ENCODE measurements around the gene TRAF1. TPM values are rescaled to one million over a fixed set of nuclear protein-coding genes. Genes with fewer than 3 reads are reported as not detected.

TRAF1 gene
- total and polyA plus RNA-seq, 2 of the 13 experiments (the other 11 are each of a cell fraction or from before 2014, with no cell fraction given), result 0.44 to 1.0 TPM

GRCh38 chr9:120900824-120901223 lies 25.8 kb downstream of the TRAF1 start:
- H3K36me3 ChIP-seq (replicated peaks in 1 of 2; ENCODE audit: control insufficient read depth in 1 of 2, insufficient read depth in 2 of 2, low read length in 2 of 2), result no peaks in the 10 kb centered on the region
- TF ChIP-seq ZFP1 (CRISPR knock-in tag; IDR thresholded peaks at IDR 0.05) (no peak), IRF9 (CRISPR knock-in tag; IDR thresholded peaks at IDR 0.05; ENCODE audit: borderline replicate concordance) (no peak), SMAD3 (CRISPR knock-in tag; IDR thresholded peaks at IDR 0.05) (no peak), FOSL1 (CRISPR knock-in tag; IDR thresholded peaks at IDR 0.05; ENCODE audit: borderline replicate concordance) (no peak)
- FAIRE-seq (no peak), ATAC-seq (no peak), DNase-seq (ENCODE audit: low spot score) (no peak)
- no TSS peak for BruUV-seq (replicated peaks)
- H3K4me2 ChIP-seq (ENCODE audit: low read depth, low read length), result no peak overlapping the region
- intact Hi-C loops (cut with micrococcal nuclease; ENCODE audit: unreplicated experiment), result no loop called here
- H3K4me1 ChIP-seq (ENCODE audit: insufficient read depth, low read length), result peaks cover 6% of the 10 kb centered on the region
- no peak overlapping the region for H3K27ac ChIP-seq (ENCODE audit: extremely low read length, insufficient read depth, low read length)
- in situ Hi-C loops (cut with HindIII; ENCODE audit: extremely low pct_ligation_motif_present, low pct_unique_long_range_greater_than_20kb), result no loop called here
- H3K27me3 ChIP-seq (ENCODE audit: control insufficient read depth in 1 of 2, insufficient read depth in 2 of 2, low read length in 2 of 2), result peaks cover 0 to 18% of the 10 kb centered on the region in 2 experiments; a peak in 2 of 5 replicates
- no peaks in the 10 kb centered on the region for H4K20me1 ChIP-seq (ENCODE audit: insufficient read depth, low read length)
- 39% methylated on average over 3 of the region's 3 CpGs for WGBS (ENCODE audit: low lambda C conversion rate)
- ChIA-PET CTCF (ENCODE audit: low intra/inter-chr PET ratio, low total read pairs) (no interaction called here), POLR2A (no interaction called here)
- H3K9me3 ChIP-seq (ENCODE audit: low read length), result no peaks in the 10 kb centered on the region
- H3K79me2 ChIP-seq (ENCODE audit: insufficient read depth, low read length), result no peaks in the 10 kb centered on the region
- no peak overlapping the region for H2AFZ ChIP-seq (ENCODE audit: low read length)
- H3K9ac ChIP-seq (ENCODE audit: insufficient read depth, low read depth, low read length), result no peak overlapping the region
- H3K4me3 ChIP-seq (replicated peaks in 1 of 3; ENCODE audit: insufficient read depth in 1 of 3, low read depth in 2 of 3, low read length in 3 of 3), result no peak overlapping the region

- Histone ChIP-seq H3K9ac (ENCODE audit: insufficient read depth, low read depth, low read length) (no peak overlapping the region), H3K9me3 (ENCODE audit: low read length) (no peaks in the 10 kb centered on the region), H3K4me1 (ENCODE audit: insufficient read depth, low read length) (peaks cover 6% of the 10 kb centered on the region), H3K79me2 (ENCODE audit: insufficient read depth, low read length) (no peaks in the 10 kb centered on the region), H3K27ac (ENCODE audit: extremely low read length, insufficient read depth, low read length) (no peak overlapping the region), H3K4me3 (replicated peaks in 1 of 3; ENCODE audit: insufficient read depth in 1 of 3, low read depth in 2 of 3, low read length in 3 of 3) (no peak overlapping the region), H2AFZ (ENCODE audit: low read length) (no peak overlapping the region), H4K20me1 (ENCODE audit: insufficient read depth, low read length) (no peaks in the 10 kb centered on the region), H3K36me3 (replicated peaks in 1 of 2; ENCODE audit: control insufficient read depth in 1 of 2, insufficient read depth in 2 of 2, low read length in 2 of 2) (no peaks in the 10 kb centered on the region), H3K27me3 (ENCODE audit: control insufficient read depth in 1 of 2, insufficient read depth in 2 of 2, low read length in 2 of 2) (peaks cover 0 to 18% of the 10 kb centered on the region in 2 experiments; a peak in 2 of 5 replicates), H3K4me2 (ENCODE audit: low read depth, low read length) (no peak overlapping the region)
- CTCF ChIA-PET (ENCODE audit: low intra/inter-chr PET ratio, low total read pairs), result no interaction called here
- WGBS (ENCODE audit: low lambda C conversion rate), result 62% methylated on average over 6 of the region's 6 CpGs
- TF ChIP-seq ZNF280B (CRISPR knock-in tag; IDR thresholded peaks at IDR 0.05; ENCODE audit: borderline replicate concordance), result no peak
- DNase-seq (ENCODE audit: low spot score) (no peak), FAIRE-seq (no peak), ATAC-seq (no peak)
- BruUV-seq (replicated peaks), result no TSS peak
- intact Hi-C loops (cut with micrococcal nuclease; ENCODE audit: unreplicated experiment), result no loop called here
- in situ Hi-C loops (cut with HindIII; ENCODE audit: extremely low pct_ligation_motif_present, low pct_unique_long_range_greater_than_20kb), result no loop called here
- POLR2A ChIA-PET, result no interaction called here
Measured at GRCh38 chr9:120899490-120900068, 27.0 kb downstream of the TRAF1 start.

Data from HepG2 (cell line).